NCI-H69 (cell line): ENCODE results near the gene COL27A1.

ENCODE experiments used
- DNase-seq: peaks from one replicate; lab custom pipeline; 2025; lab: John Stamatoyannopoulos, UW

Gene COL27A1

GRCh38 chr9:114343471-114344187, 188.3 kb downstream of the COL27A1 start:
- no peak for DNase-seq

DNA sequence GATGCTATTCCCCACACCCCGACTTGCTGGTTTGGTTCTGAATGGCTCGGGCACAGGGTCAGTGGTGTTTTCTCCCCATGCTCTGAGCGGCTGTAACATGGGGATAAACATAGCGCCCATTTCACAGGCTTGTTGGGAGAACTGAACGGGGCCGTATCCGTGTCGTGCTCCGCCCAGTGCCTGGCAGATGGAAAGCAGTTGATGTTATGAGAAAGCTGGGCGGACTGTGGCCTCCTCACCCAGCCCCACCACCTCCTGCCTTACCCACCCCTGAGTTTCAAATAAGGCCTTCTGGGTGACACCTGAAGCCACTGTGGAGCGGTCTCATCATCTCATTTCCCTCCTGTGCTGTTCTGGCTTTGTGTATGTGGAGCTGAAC, 188.8 kb downstream of the COL27A1 start:
- DNase-seq: no peak

GRCh38 chr9:114344692-114345091, 189.4 kb downstream of the COL27A1 start:
- DNase-seq: no peak

DNA sequence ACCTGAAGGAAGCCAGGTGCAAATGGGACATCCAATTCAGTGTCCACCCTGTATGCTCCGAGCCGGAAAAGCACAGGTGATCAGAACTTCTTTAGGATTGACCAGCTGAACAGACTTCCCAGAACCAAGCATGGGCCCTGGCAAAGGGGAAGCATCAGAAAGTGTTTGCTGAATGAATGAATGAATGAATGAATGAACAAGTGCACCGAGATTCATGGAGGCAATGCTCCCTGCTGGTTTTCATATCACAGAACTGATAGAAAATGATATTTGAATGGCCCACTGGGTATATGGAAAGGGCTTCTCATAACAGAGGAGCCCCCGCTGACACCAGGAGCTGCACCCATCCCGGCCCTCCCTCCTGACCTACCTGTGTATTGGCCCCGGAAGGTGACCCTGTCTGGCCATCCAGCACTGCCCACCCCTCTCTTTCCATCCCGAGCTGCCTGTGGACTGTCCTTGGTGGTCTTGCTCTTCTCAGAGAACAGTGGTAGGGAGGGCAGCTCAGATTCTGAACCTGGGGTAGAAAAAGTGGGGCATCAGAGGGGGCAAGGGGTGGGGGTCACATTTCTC, 190.2 kb downstream of the COL27A1 start:
- DNase-seq: no peak

DNA sequence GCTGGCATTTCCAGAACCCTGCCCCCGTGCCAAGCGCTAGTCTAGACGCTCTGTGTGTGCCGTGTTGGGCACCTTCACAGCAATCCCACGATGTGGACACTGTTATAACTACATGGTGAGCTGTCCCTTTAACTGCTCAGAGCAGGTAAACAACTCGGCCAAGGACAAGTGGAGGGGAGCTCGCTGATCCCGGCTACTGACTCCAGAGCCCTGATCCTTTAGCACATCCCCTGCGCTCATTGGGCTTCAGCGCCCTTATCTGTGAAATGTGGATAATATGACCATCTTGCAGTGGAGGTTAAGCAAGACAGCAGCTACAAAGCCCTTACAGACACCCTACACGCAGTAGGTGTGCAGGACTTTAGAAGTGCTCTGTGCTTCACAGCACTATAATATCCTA, 190.8 kb downstream of the COL27A1 start:
- no peak for DNase-seq

- DNase-seq: no peak
Observed at GRCh38 chr9:114347675-114348074, 192.3 kb downstream of the COL27A1 start.

DNA sequence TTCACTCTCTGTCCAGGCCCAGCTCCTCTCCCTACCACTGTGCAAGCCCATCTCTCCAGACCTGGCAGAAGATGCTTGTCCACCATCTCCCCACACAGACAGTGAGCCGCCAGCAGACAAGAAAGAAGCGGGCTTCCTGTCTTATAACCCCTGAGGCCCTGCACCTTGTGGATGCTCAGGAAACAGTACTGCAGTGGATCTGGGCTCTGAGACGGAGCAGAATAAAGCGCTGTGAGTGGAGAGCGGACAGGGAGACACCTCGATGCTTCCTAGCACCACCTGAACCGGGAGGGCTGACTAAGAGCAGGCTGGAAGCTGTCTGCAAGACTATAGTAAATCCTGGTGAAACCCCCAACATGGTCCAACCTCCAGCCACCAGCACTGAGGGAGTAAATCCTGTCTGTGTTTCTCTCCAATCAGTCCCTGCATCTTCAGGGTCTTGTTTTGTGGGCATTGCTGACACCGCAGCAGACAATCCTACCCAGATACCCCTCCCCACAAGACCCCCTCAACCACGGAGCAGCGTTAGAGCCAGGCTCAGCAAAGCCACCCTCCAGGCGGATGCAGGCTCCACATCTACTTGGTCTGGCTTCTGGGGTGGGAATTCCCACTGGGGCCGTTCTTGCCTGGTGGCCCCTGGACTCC, 193.0 kb downstream of the COL27A1 start:
- no peak for DNase-seq

DNA sequence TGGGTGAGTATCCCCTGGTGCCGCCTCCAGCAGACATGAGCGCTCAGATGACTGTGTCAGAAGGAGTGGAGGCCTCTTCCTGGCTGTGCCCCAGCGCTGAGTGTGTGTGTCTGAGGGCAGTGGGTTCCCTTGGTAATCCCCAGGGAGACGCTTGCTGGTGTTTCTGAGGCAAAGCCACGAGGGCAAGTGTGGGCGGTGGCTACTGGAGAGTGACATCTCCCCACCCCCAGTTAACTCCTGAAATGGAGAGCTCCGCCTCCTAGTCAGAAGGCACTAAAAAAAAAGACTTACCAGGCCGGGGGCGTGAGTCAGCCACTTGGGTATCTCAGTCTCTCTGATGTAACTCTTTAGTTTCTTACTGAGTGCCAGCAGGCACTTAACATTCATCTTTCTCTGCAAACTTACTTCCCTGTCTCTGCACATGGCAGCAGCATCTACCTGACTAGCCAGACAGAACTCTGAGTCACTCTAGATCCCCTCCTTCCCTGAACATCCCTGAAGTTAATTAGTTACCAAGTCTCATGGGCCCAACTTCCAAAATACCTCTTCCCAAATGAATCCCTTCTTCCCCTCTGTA, 193.7 kb downstream of the COL27A1 start:
- DNase-seq: no peak

- DNase-seq: no peak
Observed at GRCh38 chr9:114349713-114350480, 194.6 kb downstream of the COL27A1 start.

- no peak for DNase-seq
Observed at GRCh38 chr9:114350636-114351401, 195.5 kb downstream of the COL27A1 start.

- DNase-seq: no peak
Observed at GRCh38 chr9:114351932-114352331, 196.6 kb downstream of the COL27A1 start.

GRCh38 chr9:114355821-114356220, 200.5 kb downstream of the COL27A1 start:
- DNase-seq: no peak

DNA sequence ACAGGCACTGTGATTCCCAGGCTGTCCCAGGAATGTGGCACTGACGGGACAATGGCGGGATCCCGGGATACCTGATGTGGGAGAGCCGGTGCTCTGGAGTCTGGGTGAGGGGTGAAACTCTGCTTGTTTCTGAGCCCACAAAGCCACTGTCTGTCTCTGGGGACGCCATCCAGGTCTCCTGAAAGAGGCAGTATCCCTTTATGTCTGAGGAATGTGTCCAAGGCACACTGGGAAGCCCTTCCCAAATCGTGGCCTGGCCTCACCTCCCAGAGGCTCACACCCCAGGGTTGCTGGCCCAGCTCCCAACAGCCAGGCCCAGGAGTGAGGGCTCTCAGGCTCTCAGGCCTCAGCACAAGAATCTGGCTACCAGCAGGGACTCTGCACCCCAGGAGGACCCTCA, 201.5 kb downstream of the COL27A1 start:
- DNase-seq: no peak

DNA sequence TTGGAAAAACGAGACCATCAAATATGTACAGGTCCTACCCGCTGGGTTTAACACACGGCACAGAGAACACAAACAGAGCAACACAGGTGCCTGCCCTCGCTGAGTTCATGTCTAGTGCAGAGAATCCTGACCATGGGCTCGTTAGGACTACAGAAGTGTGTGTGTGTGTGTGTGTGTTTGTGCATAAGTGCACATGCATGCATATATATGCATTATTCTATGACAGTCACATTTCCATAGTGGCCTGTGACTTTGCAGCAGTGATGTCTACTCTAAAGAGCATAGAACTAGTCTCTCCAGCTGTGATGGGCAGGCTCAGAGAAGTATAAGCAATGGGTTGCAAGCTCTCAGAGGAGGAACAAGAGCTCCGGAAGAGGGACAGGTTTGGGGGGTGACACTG, 202.0 kb downstream of the COL27A1 start:
- no peak for DNase-seq

GRCh38 chr9:114357911-114358328, 202.6 kb downstream of the COL27A1 start:
- DNase-seq: no peak

DNA sequence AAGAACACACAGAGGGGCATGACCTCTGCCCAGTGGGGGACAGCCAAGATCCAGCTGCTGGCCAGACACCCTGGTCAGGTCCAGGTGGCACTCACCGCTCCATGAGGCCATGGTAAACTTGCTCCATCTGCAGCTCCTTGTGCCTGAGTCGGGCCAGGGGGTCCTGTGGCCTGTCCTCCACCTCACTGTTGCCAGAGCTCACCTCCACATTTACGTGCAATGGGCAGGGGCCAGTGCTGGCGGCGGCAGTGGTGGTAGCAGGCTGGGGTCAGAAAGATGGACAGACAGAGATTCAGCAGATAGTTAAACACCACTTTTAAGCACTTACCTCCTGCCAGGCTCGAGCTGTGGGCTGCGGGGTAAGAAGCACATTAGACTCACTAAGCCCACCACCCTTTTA, 204.5 kb downstream of the COL27A1 start:
- no peak for DNase-seq

DNA sequence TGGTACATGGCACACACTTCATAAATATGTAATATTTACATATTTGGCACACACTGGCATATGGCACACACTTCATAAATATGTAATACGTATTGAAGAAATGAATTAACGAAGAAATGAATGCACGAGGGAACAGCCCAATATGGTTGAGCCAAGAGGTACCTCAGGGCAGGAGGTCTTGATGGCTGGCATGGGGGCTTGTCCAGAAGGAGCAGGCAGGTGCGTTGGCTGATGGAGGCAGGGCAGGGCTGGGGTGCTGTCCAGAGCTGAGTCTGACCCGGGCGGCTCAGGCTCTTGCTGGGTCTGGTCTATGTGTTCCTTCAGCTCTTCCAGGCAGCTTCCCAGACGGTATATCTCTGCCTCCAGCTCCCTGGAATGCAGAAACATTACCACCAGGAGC, 206.2 kb downstream of the COL27A1 start:
- DNase-seq: no peak
